ENCODE results near the gene ASB8.
A peak's percentile ranks its signal among the peaks of the same experiment; 100 is the strongest.

ASB8 gene

GRCh38 chr12:48189331-48190125 lies 32.2 kb upstream of the ASB8 start:
- Mint-ChIP-seq H3K27me3 (peaks cover 19% of the 10 kb centered on the region), H3K4me1 (peaks cover 15% of the 10 kb centered on the region), H3K36me3 (no peaks in the 10 kb centered on the region), H3K4me3 (no peak overlapping the region), H3K9me3 (no peaks in the 10 kb centered on the region), H3K27ac (no peak overlapping the region)
- DNase-seq (ENCODE audit: low spot score in 2 of 2) (peak; percentile 67 to 70), ATAC-seq (ENCODE audit: low read depth) (peak; percentile 69)

- Mint-ChIP-seq H3K27ac (no peak overlapping the region), H3K4me3 (no peak overlapping the region), H3K36me3 (no peaks in the 10 kb centered on the region), H3K27me3 (peaks cover 13% of the 10 kb centered on the region), H3K4me1 (peaks cover 15% of the 10 kb centered on the region), H3K9me3 (no peaks in the 10 kb centered on the region)
- DNase-seq (ENCODE audit: low spot score in 2 of 2) = no peak
- no peak for ATAC-seq (ENCODE audit: low read depth)
These were observed 30.8 kb upstream of the ASB8 start for GRCh38 chr12:48187916-48188695.

GRCh38 chr12:48185181-48185919 lies 28.0 kb upstream of the ASB8 start:
- Mint-ChIP-seq H3K27me3 (peaks cover 12% of the 10 kb centered on the region), H3K9me3 (no peaks in the 10 kb centered on the region), H3K4me1 (peaks cover 16% of the 10 kb centered on the region), H3K36me3 (no peaks in the 10 kb centered on the region), H3K27ac (no peak overlapping the region), H3K4me3 (peak overlapping the region; percentile 48)
- ATAC-seq (ENCODE audit: low read depth) = peak; percentile 36
- peak in 1 of 2 donors; percentile 9 for DNase-seq (ENCODE audit: low spot score in 2 of 2)

- ATAC-seq (ENCODE audit: low read depth) (no peak), DNase-seq (ENCODE audit: low spot score in 2 of 2) (no peak)
- Mint-ChIP-seq H3K27me3 (peaks cover 13% of the 10 kb centered on the region), H3K4me3 (peak overlapping the region; percentile 48), H3K27ac (no peak overlapping the region), H3K9me3 (no peaks in the 10 kb centered on the region), H3K36me3 (no peaks in the 10 kb centered on the region), H3K4me1 (peaks cover 16% of the 10 kb centered on the region)
These were observed 27.2 kb upstream of the ASB8 start for GRCh38 chr12:48184549-48184922.

GRCh38 chr12:48183876-48184548 lies 26.7 kb upstream of the ASB8 start:
- Mint-ChIP-seq H3K27me3 (peaks cover 15% of the 10 kb centered on the region), H3K4me3 (peak overlapping the region; percentile 98), H3K27ac (no peak overlapping the region), H3K36me3 (no peaks in the 10 kb centered on the region), H3K9me3 (no peaks in the 10 kb centered on the region), H3K4me1 (peaks cover 16% of the 10 kb centered on the region)
- no peak for ATAC-seq (ENCODE audit: low read depth)
- no peak for DNase-seq (ENCODE audit: low spot score in 2 of 2)

- ATAC-seq (ENCODE audit: low read depth) (peak; percentile 75), DNase-seq (ENCODE audit: low spot score in 2 of 2) (peak; percentile 64 to 73)
- no peaks in the 10 kb centered on the region for H3K9me3 Mint-ChIP-seq
- H3K36me3 Mint-ChIP-seq = no peaks in the 10 kb centered on the region
- peak within 1 kb of the TSS; percentile 98 for H3K4me3 Mint-ChIP-seq
- H3K4me1 Mint-ChIP-seq = peaks cover 16% of the 10 kb centered on the region
- H3K27ac Mint-ChIP-seq = peak within 1 kb of the TSS; percentile 86
- H3K27me3 Mint-ChIP-seq = peaks cover 20% of the 10 kb centered on the region
These were observed 26.0 kb upstream of the ASB8 start, which contains the start of gene CCDC184 for GRCh38 chr12:48183091-48183875. TSS of gene CCDC184 (plus strand) at chr12:48183644. CDS start at chr12:48184123, 479 bp downstream.

GRCh38 chr12:48182631-48183030 lies 25.3 kb upstream of the ASB8 start:
- Mint-ChIP-seq H3K4me1 (peaks cover 16% of the 10 kb centered on the region), H3K27ac (peak overlapping the region; percentile 86), H3K9me3 (no peaks in the 10 kb centered on the region), H3K27me3 (peaks cover 20% of the 10 kb centered on the region), H3K36me3 (no peaks in the 10 kb centered on the region), H3K4me3 (peak overlapping the region; percentile 98)
- DNase-seq (ENCODE audit: low spot score in 2 of 2) (no peak), ATAC-seq (ENCODE audit: low read depth) (no peak)

- ATAC-seq (ENCODE audit: low read depth) = no peak
- Mint-ChIP-seq H3K27ac (no peak overlapping the region), H3K27me3 (peaks cover 21% of the 10 kb centered on the region), H3K9me3 (no peaks in the 10 kb centered on the region), H3K4me1 (peaks cover 14% of the 10 kb centered on the region), H3K36me3 (no peaks in the 10 kb centered on the region), H3K4me3 (no peak overlapping the region)
- no peak for DNase-seq (ENCODE audit: low spot score in 2 of 2)
These were observed 23.7 kb upstream of the ASB8 start for GRCh38 chr12:48180857-48181495.

GRCh38 chr12:48180424-48180823 lies 23.1 kb upstream of the ASB8 start:
- H3K27ac Mint-ChIP-seq = no peak overlapping the region
- ATAC-seq (ENCODE audit: low read depth) = no peak

GRCh38 chr12:48179466-48179865 lies 22.2 kb upstream of the ASB8 start:
- Mint-ChIP-seq H3K4me3 (no peak overlapping the region), H3K27ac (no peak overlapping the region), H3K9me3 (no peaks in the 10 kb centered on the region), H3K27me3 (peaks cover 18% of the 10 kb centered on the region), H3K4me1 (peaks cover 4% of the 10 kb centered on the region), H3K36me3 (no peaks in the 10 kb centered on the region)
- DNase-seq (ENCODE audit: low spot score in 2 of 2) (no peak), ATAC-seq (ENCODE audit: low read depth) (no peak)

More at GRCh38 chr12:48180424-48180823, 23.1 kb upstream of the ASB8 start:
- Mint-ChIP-seq H3K4me1 (peaks cover 8% of the 10 kb centered on the region), H3K27me3 (peaks cover 18% of the 10 kb centered on the region), H3K9me3 (no peaks in the 10 kb centered on the region), H3K36me3 (no peaks in the 10 kb centered on the region), H3K4me3 (no peak overlapping the region)
- DNase-seq (ENCODE audit: low spot score in 2 of 2) = no peak

- no peaks in the 10 kb centered on the region for H3K36me3 Mint-ChIP-seq
- no peak for DNase-seq (ENCODE audit: low spot score in 2 of 2)
- no peak for ATAC-seq (ENCODE audit: low read depth)
- H3K9me3 Mint-ChIP-seq = no peaks in the 10 kb centered on the region
- no peak overlapping the region for H3K27ac Mint-ChIP-seq
- H3K27me3 Mint-ChIP-seq = peaks cover 18% of the 10 kb centered on the region
- H3K4me3 Mint-ChIP-seq = no peak overlapping the region
- no peaks in the 10 kb centered on the region for H3K4me1 Mint-ChIP-seq
These were observed 20.7 kb upstream of the ASB8 start for GRCh38 chr12:48177982-48178381.

GRCh38 chr12:48176417-48176751 lies 19.1 kb upstream of the ASB8 start:
- Mint-ChIP-seq H3K9me3 (no peaks in the 10 kb centered on the region), H3K4me1 (no peaks in the 10 kb centered on the region), H3K27ac (no peak overlapping the region), H3K4me3 (no peak overlapping the region), H3K36me3 (no peaks in the 10 kb centered on the region), H3K27me3 (peaks cover 18% of the 10 kb centered on the region)
- ATAC-seq (ENCODE audit: low read depth) = no peak
- DNase-seq (ENCODE audit: low spot score in 2 of 2) = no peak
